G401 (cell line): ENCODE results near the gene IFT122. TPM values are rescaled to one million over a fixed set of nuclear protein-coding genes. Genes with fewer than 3 reads are reported as not detected.
"Not testable (repeated sequence)": the region's sequence is repeated elsewhere in the genome, so short reads cannot be mapped to it uniquely, and the experiment has no call there.

Source experiments
- DNase-seq: peaks from one replicate; pipeline ENCODE4 v3.0.0-alpha.2; 2015; ENCODE audit warnings: low spot score
- in situ Hi-C: cut with HindIII; loops from 2 replicates; pipeline ENCODE4 v1.10.0; 2016; ENCODE audit warnings: low sequenced_read_pairs, mixed read lengths
- total RNA-seq: library from RNA; depleted of rRNA; stranded (reverse); fragments of >200 nt; shearing (Covaris generic); gene quantifications from 2 replicates; pipeline ENCODE4 v1.2.3, GENCODE V29; 2014

IFT122 gene
- total RNA-seq, 1 experiment from 2014 or later, result 14.6 TPM

DNA sequence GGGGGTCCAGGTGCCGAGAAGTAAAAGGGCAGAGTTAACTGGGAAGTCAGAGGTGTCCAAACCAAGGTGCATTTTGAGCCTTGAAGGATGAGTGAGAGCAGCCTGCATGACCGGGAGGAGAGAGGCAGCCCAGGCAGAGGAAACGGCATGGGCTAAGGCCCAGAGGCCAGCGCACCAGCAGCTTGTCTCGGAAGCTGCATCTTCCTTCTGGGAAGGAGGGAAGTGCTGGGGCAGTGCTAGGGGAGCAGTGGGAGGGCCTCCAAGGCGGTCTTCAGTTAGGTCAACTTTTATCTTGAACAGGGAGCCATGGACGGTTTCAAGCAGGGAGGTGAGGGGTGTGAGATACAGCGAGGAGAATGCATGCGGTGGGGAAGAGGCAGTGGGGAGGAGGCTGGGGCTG lies 104.0 kb downstream of the IFT122 start:
- in situ Hi-C loops, result no loop called here
- DNase-seq, result no peak

- DNase-seq, in situ Hi-C loops: not testable (repeated sequence)
These were observed 105.9 kb downstream of the IFT122 start for GRCh38 chr3:129545951-129546350.

GRCh38 chr3:129547241-129547640 lies 107.2 kb downstream of the IFT122 start:
- in situ Hi-C loops, result no loop called here
- DNase-seq, result no peak

DNA sequence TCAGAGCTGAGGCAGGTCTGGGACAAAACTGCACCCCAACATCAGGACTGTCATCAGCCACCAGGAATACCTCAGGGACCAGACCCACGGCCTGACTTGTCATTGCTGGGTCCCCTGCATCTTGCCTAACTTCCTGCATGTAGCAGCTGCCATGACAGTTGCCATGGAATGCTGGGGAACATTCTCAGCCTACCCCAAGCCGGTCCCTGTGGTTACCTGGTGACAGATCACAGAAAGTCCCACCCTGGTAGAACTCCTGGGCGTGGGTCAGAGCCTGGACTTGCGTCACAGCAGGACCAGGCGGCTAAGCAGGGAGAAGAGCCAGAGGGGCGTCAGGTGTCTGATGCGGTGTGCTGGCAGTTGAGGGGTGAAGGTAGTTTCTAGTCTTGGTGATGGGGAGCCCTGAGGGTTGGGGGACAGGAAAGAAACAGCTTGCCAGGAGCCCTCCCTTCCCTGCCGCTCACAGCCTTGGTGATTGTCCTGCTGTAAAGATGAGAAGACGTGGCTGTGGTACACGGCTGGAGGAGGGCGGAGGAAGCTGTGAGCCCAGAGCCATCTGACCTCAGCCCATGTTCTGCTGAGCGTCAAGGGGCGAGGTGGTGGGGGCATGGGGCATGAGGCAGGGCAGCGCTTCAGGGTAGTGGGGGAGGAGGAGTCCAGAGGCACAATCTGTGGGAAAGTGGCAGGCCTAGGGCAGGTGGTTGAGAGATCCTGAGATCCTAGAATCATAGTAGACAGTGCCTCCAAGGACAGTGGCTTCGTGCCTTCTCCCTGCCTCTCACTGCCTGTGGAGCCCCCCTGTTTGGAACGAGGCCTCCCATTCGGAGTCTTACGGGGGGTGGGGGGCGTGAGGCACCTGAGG lies 108.3 kb downstream of the IFT122 start:
- no peak for DNase-seq
- in situ Hi-C loops, result no loop called here

GRCh38 chr3:129549006-129549800 lies 109.2 kb downstream of the IFT122 start:
- DNase-seq, result no peak
- in situ Hi-C loops, result no loop called here

DNA sequence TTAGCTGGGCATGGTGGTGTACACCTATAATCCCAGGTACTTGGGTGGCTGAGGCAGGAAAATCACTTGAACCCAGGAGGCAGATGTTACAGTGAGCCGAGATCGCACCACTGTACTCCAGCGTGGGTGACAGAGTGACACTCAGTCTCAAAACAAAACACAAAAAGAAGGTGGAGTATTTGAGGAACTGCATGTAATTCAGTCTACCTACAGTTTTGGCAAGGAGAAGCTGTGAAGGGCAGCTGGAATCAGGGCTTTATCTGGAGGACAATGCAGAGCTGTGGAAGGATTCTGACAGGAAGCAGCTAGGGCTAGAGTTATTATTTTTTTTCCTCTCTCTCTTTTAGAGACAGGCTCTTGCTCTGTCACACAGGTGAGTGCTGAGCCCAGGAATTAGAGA lies 109.8 kb downstream of the IFT122 start:
- no peak for DNase-seq
- in situ Hi-C loops, result no loop called here

- in situ Hi-C loops, result no loop called here
- peak; percentile 16 for DNase-seq
These were observed 112.4 kb downstream of the IFT122 start for GRCh38 chr3:129552287-129553050.

- DNase-seq, result no peak
- in situ Hi-C loops, result no loop called here
These were observed 113.1 kb downstream of the IFT122 start for GRCh38 chr3:129553171-129553570.

DNA sequence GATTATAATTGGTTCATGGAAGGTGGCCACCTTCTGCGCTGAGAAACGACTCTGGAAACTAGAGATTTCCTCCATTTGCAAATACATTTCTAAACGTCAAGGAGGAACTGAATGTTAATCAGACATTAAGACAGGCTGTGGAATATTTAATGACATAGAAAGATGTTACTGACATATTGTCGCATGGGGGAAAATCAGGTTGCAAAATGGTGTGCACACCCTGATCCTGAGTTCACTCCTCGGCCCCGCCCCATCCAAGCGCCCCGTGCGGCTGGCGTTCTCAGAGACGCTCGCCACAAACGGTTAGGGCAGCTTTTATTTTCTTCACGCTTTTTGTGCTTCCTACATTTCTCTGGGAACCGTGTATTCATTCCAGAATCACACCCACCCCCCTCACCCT lies 113.7 kb downstream of the IFT122 start:
- DNase-seq, result no peak
- in situ Hi-C loops, result no loop called here

GRCh38 chr3:129554356-129555152 lies 114.5 kb downstream of the IFT122 start:
- DNase-seq, result no peak
- in situ Hi-C loops, result no loop called here

GRCh38 chr3:129555153-129555550 lies 115.1 kb downstream of the IFT122 start:
- in situ Hi-C loops, result no loop called here
- DNase-seq, result no peak

- in situ Hi-C loops, result no loop called here
- no peak for DNase-seq
These were observed 115.8 kb downstream of the IFT122 start for GRCh38 chr3:129555616-129556357.

DNA sequence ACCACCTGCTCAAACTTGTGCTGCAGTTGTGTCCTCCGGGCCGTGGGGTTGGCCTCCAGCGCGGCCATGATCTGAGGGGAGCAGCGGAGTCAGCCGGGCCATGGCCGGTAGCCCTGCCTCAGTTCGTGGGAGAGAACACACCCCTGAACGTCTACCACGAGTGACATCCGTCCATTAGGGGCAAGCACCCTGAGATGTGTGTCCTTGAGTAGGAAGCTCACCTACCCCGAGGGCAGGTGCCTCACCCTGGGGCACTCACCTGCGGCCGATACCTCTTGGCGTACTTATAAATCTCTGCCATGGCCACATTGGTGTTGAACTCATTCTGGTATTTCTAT lies 116.3 kb downstream of the IFT122 start:
- in situ Hi-C loops, result no loop called here
- no peak for DNase-seq

DNA sequence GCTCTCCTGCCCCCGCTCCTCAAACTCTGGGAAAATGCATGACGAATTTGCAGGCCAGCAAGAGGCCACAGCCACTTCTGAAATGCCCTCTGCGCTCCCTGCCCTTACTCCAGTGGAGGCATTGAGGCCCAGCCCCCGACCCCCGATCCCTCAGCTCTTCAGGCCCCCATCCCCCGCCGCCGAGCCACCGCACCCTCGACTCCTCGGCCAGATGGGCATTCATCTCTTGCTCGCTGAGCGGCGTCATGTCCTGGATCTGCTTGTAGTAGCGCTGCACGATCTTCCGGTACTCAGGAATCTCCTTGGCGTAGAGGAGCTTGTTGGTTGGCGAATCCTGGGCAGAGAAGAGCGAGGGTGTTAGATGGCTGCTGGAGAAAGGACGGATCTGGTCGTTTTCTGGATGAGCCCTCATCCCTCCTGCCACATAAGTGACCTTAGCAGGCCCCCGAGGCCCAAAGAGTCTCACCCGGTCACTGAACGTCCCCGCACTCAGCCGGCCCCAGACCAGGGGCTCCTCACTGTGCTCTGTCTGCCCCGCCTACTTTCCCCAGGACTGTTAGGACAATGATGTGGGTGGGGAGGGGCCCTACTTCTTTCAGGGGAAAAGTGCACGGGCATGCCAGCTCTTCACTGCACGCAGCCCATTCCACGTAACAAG lies 117.0 kb downstream of the IFT122 start:
- no peak for DNase-seq
- in situ Hi-C loops, result no loop called here

GRCh38 chr3:129557548-129557894 lies 117.5 kb downstream of the IFT122 start:
- in situ Hi-C loops, result no loop called here
- peak; percentile 17 for DNase-seq

GRCh38 chr3:129558081-129558771 lies 118.2 kb downstream of the IFT122 start:
- in situ Hi-C loops, result no loop called here
- DNase-seq, result no peak

DNA sequence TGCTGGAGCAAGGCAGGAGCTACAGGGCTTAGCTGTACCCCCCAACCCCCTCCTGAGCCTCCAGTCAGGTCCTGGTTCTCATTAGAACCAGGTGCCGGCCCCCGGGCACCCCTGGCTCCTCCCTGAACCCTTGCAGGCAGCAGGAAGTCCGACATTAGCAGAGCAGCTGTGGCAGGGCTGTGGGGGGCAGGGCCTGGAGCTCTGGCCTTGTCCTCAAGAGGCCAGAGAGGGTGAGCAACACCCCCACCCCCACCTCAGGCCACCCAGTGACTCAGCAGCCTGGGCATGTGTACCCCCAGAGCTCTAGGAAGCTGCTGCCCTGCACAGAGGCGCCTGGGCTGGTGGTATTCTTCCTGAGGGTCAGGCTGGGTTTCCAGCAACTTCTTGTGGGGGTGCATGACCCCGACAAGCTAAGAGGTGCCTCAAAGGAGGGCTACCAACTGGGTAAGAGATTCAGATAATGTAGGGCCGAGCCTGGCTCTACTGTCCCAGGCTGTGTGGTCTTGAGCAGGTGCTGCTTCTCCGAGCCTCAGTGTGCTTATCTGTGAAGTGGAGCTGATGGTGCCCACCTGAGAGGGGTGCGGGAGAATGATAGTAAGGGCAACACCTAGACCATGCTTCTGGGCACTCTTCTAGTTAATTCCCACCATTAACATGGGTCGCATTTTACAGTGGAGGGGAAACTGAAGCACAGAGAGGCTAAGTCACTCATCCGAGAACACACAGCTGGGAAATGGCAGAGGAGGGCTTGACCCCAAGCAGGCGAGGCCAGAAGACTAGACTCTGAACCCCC lies 118.9 kb downstream of the IFT122 start:
- DNase-seq, result no peak
- in situ Hi-C loops, result no loop called here
